HUES48 (cell line): ENCODE data around the gene HEXA.

Experiments used
- H3K27ac ChIP-seq: one replicate; pipeline ENCODE4 v1.7.0; 2013; ENCODE audit warnings: low read depth, low read length, inconsistent platforms
- H3K27me3 ChIP-seq: 2 replicates; pipeline ENCODE4 v1.6.1; 2013; ENCODE audit warnings: mild to moderate bottlenecking, low read length; ENCODE audit not compliant: control insufficient read depth, insufficient read depth
- H3K36me3 ChIP-seq: 2 replicates; pipeline ENCODE4 v1.6.1; 2013; ENCODE audit warnings: low read length; ENCODE audit not compliant: control insufficient read depth, insufficient read depth
- H3K4me1 ChIP-seq: 2 replicates; pipeline ENCODE4 v1.6.1; 2013; ENCODE audit warnings: mild to moderate bottlenecking, low read length; ENCODE audit not compliant: control insufficient read depth, insufficient read depth
- H3K4me3 ChIP-seq: 2 replicates; pipeline ENCODE4 v1.5.1; 2013; ENCODE audit warnings: mild to moderate bottlenecking, low read depth, low read length
- H3K9ac ChIP-seq: 2 replicates; pipeline ENCODE4 v1.6.1; 2013; ENCODE audit warnings: mild to moderate bottlenecking, low read depth, low read length, moderate library complexity
- H3K9me3 ChIP-seq: 2 replicates; pipeline ENCODE4 v1.6.1; 2013; ENCODE audit warnings: low read length; ENCODE audit not compliant: control insufficient read depth, insufficient read depth

The HEXA gene

DNA sequence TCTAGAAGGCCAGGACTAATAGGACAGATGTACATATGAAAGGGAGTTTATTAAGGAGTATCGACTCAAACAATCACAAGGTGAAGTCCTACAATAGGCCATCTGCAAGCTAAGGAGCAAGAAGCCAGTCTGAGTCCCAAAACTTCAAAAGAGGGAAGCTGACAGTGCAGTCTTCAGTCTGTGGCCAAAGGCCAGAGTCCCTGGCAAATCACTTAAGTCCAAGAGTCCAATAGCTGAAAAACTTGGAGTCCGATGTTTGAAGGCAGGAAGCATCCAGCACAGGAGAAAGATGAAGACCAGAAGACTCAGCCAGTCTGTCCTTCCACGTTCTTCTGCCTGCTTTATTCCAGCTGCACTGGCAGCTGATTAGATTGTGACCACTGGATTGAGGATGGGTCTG, 44.8 kb downstream of the HEXA start:
- H3K4me1 ChIP-seq = no peaks in the 10 kb centered on the region
- H3K27me3 ChIP-seq = no peaks in the 10 kb centered on the region
- H3K27ac ChIP-seq = no peak overlapping the region
- H3K4me3 ChIP-seq = no peak overlapping the region
- no peaks in the 10 kb centered on the region for H3K36me3 ChIP-seq
- no peaks in the 10 kb centered on the region for H3K9me3 ChIP-seq
- H3K9ac ChIP-seq = no peak overlapping the region

DNA sequence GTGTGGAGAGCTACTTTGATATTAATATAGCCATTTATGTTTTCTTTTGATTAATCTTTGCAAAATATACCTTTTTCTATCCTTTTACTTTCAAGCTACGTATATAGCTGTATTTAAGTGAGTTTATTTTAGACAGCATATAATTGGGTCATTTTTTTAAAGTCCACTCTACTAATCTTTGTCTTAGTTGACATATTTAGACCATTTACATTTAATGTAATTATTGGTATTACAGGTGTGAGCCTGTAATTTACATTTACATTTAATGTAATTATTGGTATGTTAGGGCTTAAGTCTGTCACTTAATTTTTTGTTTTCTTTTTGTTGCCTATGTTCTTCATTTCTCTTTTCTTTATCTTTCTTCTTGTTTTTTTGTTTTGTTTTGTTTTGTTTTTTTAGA, 52.1 kb downstream of the HEXA start:
- Histone ChIP-seq H3K36me3 (no peaks in the 10 kb centered on the region), H3K9ac (no peak overlapping the region)

DNA sequence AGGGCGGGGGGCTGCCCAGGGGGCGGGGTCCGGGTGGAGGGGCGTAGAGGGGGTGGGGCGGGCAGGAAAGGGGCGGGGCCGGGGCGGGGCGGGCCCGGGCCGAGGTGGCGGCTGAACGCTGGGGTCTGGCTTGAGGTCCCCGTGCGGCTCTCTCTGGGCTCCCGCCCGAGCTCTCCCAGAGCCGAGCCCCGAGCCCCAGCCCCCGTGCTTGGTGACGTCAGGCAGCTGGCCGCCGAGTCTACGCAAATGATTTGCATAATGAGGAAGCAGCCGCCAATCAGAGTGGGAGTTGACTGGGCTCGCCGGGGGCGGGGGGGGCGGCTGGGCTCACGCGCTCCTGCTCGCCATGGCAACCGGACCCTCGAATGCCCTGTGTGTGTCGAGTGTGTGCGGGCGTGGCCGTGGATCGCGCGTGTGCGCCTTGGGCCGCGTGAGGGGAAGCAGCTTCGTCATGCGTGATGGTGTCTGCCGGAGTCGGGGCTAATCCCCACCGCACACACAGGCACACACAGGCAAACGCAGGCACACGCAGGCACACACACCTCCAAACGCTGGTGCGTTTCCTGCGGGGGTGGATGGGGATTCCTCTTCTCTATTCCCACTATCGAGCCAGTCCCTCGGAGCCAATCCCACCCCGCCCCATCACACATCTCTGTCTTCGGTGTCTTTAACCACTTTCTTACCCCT, 55.7 kb downstream of the HEXA start, which contains the start of gene CELF6:
Gene CELF6 (minus strand): TSS at position 173 of the 687 bp plus-strand sequence. CDS start 283 bp downstream, outside the sequence.
- no peaks in the 10 kb centered on the region for H3K9me3 ChIP-seq
- H3K4me3 ChIP-seq = peak within 1 kb of the TSS; percentile 76
- H3K36me3 ChIP-seq = no peaks in the 10 kb centered on the region
- peaks cover 44% of the 10 kb centered on the region for H3K27me3 ChIP-seq
- H3K9ac ChIP-seq = peak within 1 kb of the TSS; percentile 21; the same call in 1 of the 2 replicates
- H3K4me1 ChIP-seq = no peaks in the 10 kb centered on the region
- peak within 1 kb of the TSS; percentile 50 for H3K27ac ChIP-seq

More for the DNA sequence above, 52.1 kb downstream of the HEXA start:
- Histone ChIP-seq H3K27ac (no peak overlapping the region), H3K27me3 (peaks cover 18% of the 10 kb centered on the region), H3K4me1 (no peaks in the 10 kb centered on the region), H3K4me3 (no peak overlapping the region), H3K9me3 (no peaks in the 10 kb centered on the region)

GRCh38 chr15:72319360-72319984, 56.3 kb downstream of the HEXA start:
- H3K27ac ChIP-seq = no peak overlapping the region
- peaks cover 44% of the 10 kb centered on the region for H3K27me3 ChIP-seq
- no peaks in the 10 kb centered on the region for H3K4me1 ChIP-seq
- peak overlapping the region; percentile 46 for H3K4me3 ChIP-seq
- no peaks in the 10 kb centered on the region for H3K9me3 ChIP-seq
- H3K9ac ChIP-seq = no peak overlapping the region
- no peaks in the 10 kb centered on the region for H3K36me3 ChIP-seq

- Histone ChIP-seq H3K4me1 (no peaks in the 10 kb centered on the region), H3K9ac (no peak overlapping the region), H3K36me3 (no peaks in the 10 kb centered on the region)
Observed at GRCh38 chr15:72318408-72318942, 57.3 kb downstream of the HEXA start.

DNA sequence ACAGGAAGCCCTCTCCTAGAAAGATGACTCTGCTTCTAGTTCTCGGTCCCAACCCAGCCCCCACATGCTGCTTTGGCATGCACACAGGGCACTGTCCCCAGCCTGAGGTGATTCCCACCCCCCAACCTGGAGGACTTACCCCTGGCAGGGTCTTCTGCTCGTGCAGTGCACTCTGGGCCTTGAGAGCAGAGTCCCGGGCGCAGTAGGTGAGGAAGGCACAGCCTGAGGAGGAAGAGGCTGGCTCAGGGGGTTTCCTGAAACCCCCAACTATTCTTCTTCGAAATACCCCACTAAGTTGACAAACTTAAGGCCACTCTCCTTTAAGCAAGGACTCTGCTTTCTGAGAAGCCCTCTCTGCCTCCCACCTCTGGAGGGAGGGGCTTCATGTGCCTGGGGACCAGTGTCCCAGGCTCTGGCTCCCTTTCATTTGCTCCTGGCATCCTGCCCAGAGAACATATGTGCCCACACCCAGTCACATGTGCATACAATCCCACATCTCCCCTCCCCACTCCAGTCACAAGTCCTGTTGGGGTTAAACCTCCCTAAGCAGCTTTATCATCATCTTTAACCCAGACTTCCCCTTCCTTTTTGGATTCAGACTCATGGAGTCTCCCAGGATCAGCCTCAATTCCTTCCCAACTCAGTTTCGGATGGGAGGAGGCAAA, 60.0 kb downstream of the HEXA start:
- Histone ChIP-seq H3K27me3 (peaks cover 37% of the 10 kb centered on the region), H3K9me3 (no peaks in the 10 kb centered on the region)

More at GRCh38 chr15:72318408-72318942, 57.3 kb downstream of the HEXA start:
- Histone ChIP-seq H3K9me3 (no peaks in the 10 kb centered on the region), H3K27ac (no peak overlapping the region), H3K4me3 (no peak overlapping the region), H3K27me3 (peaks cover 44% of the 10 kb centered on the region)

GRCh38 chr15:72313881-72314280, 61.9 kb downstream of the HEXA start:
- Histone ChIP-seq H3K4me1 (no peaks in the 10 kb centered on the region), H3K9me3 (no peaks in the 10 kb centered on the region), H3K36me3 (no peaks in the 10 kb centered on the region), H3K4me3 (no peak overlapping the region), H3K27me3 (peaks cover 27% of the 10 kb centered on the region), H3K27ac (no peak overlapping the region), H3K9ac (no peak overlapping the region)

More for the DNA sequence above, 60.0 kb downstream of the HEXA start:
- H3K4me3 ChIP-seq = no peak overlapping the region
- no peak overlapping the region for H3K9ac ChIP-seq
- no peaks in the 10 kb centered on the region for H3K36me3 ChIP-seq
- H3K4me1 ChIP-seq = no peaks in the 10 kb centered on the region
- H3K27ac ChIP-seq = no peak overlapping the region

DNA sequence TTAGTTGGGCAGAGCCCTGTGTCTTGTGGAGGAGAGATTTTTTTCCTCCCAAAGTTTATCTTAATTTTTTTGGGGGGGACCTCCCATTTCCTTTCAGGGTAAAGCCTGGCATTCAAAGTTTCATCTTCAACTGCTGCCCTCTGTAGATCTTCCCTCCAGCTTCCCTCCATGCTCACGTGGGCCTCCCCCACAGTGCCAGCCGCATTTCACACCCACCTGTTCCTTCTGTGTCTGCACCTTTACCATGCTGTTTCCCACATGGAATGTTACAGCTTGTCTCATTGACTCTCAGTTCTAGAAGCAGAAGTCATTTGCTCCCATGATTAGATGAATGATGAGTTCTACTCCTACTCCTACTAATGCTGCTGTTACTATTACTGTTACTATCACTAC, 62.4 kb downstream of the HEXA start:
- Histone ChIP-seq H3K27ac (no peak overlapping the region), H3K4me3 (no peak overlapping the region), H3K9ac (no peak overlapping the region), H3K36me3 (no peaks in the 10 kb centered on the region), H3K27me3 (peaks cover 22% of the 10 kb centered on the region), H3K4me1 (no peaks in the 10 kb centered on the region), H3K9me3 (no peaks in the 10 kb centered on the region)

GRCh38 chr15:72312605-72313447, 63.0 kb downstream of the HEXA start:
- H3K36me3 ChIP-seq = no peaks in the 10 kb centered on the region
- no peak overlapping the region for H3K4me3 ChIP-seq
- H3K4me1 ChIP-seq = no peaks in the 10 kb centered on the region
- no peaks in the 10 kb centered on the region for H3K9me3 ChIP-seq
- no peak overlapping the region for H3K27ac ChIP-seq
- no peak overlapping the region for H3K9ac ChIP-seq
- H3K27me3 ChIP-seq = peaks cover 16% of the 10 kb centered on the region

- Histone ChIP-seq H3K36me3 (no peaks in the 10 kb centered on the region), H3K9ac (no peak overlapping the region), H3K9me3 (no peaks in the 10 kb centered on the region), H3K4me3 (no peak overlapping the region), H3K27me3 (no peaks in the 10 kb centered on the region), H3K4me1 (no peaks in the 10 kb centered on the region), H3K27ac (no peak overlapping the region)
Observed at GRCh38 chr15:72307026-72307425, 68.8 kb downstream of the HEXA start.
